ENCODE data around the gene LYPD6. TPM values are rescaled to one million over a fixed set of nuclear protein-coding genes. Genes with fewer than 3 reads are reported as not detected.

LYPD6 gene
- total and polyA plus RNA-seq, 2 donors from 2014 or later, result 1.1 to 2.2 TPM

DNA sequence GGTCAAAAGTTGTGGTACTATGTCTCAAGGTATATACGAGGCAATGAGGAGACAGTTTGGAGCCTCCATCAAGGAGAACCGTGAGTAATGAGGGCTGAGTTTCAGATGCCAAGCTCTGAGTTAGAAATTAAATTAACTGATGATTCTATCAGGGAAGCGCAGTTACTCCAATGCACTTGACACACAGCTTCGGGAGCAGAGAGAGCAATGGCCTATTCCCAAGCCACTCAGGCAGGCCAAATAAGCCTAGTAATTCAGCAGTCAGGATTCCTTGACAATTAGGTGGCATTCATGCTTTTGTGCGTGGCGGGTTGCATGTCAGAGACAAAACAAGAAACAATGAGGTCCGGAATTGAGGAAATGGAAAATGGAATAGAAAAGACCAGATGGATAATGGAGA, 134.0 kb downstream of the LYPD6 start:
- intact Hi-C loops (cut with DNase I), result no loop called here
- Histone ChIP-seq H3K4me1 (ENCODE audit: control insufficient read depth in 2 of 3, insufficient read depth in 2 of 3, low read depth in 1 of 3, low read length in 3 of 3) (no peaks in the 10 kb centered on the region), H3K27ac (ENCODE audit: low read depth in 2 of 2, low read length in 2 of 2) (no peak overlapping the region), H3K27me3 (ENCODE audit: control insufficient read depth, insufficient read depth, low read length) (no peaks in the 10 kb centered on the region), H3K9ac (ENCODE audit: low read length in 3 of 3) (no peak overlapping the region), H3K9me3 (ENCODE audit: control insufficient read depth in 2 of 3, insufficient read depth in 1 of 3, low read length in 3 of 3) (no peaks in the 10 kb centered on the region), H3K36me3 (ENCODE audit: control insufficient read depth in 2 of 3, insufficient read depth in 3 of 3, low read length in 3 of 3) (no peaks in the 10 kb centered on the region), H3K4me3 (ENCODE audit: low read length in 3 of 3) (no peak overlapping the region)
- FAIRE-seq (no peak), DNase-seq (no peak)
- TF ChIP-seq, protein P1, sequence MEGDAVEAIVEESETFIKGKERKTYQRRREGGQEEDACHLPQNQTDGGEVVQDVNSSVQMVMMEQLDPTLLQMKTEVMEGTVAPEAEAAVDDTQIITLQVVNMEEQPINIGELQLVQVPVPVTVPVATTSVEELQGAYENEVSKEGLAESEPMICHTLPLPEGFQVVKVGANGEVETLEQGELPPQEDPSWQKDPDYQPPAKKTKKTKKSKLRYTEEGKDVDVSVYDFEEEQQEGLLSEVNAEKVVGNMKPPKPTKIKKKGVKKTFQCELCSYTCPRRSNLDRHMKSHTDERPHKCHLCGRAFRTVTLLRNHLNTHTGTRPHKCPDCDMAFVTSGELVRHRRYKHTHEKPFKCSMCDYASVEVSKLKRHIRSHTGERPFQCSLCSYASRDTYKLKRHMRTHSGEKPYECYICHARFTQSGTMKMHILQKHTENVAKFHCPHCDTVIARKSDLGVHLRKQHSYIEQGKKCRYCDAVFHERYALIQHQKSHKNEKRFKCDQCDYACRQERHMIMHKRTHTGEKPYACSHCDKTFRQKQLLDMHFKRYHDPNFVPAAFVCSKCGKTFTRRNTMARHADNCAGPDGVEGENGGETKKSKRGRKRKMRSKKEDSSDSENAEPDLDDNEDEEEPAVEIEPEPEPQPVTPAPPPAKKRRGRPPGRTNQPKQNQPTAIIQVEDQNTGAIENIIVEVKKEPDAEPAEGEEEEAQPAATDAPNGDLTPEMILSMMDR (IDR thresholded peaks at IDR 0.05; ENCODE audit: borderline replicate concordance, extremely low read depth, insufficient read depth), result no peak

DNA sequence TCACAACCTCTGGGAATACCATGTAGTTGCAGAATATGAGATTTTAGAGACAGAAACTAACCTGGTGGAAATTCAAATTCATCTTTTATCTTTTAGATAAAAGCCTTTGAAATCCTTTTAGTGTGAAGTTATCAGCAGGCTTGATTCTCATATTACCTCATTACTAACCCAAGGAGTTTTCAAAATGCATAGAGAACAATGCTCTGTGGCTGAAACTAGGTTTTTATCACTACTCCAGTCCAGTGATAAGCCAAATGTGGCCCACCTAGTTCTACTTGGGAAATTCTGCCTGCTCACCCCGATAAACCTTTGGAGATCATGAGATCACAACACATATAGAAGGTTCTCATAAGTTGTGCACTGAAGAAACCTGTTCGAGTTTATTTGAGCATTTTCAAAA, 135.5 kb downstream of the LYPD6 start:
- no peak overlapping the region for H3K9ac ChIP-seq (ENCODE audit: low read length in 3 of 3)
- no peak for DNase-seq
- TF ChIP-seq, protein P1 (IDR thresholded peaks at IDR 0.05; ENCODE audit: borderline replicate concordance, extremely low read depth, insufficient read depth), result no peak
- H3K4me1 ChIP-seq (ENCODE audit: control insufficient read depth in 2 of 3, insufficient read depth in 2 of 3, low read depth in 1 of 3, low read length in 3 of 3), result no peaks in the 10 kb centered on the region
- no peaks in the 10 kb centered on the region for H3K9me3 ChIP-seq (ENCODE audit: control insufficient read depth in 2 of 3, insufficient read depth in 1 of 3, low read length in 3 of 3)
- no peak for FAIRE-seq
- intact Hi-C loops (cut with DNase I), result no loop called here
- H3K36me3 ChIP-seq (ENCODE audit: control insufficient read depth in 2 of 3, insufficient read depth in 3 of 3, low read length in 3 of 3), result peaks cover 0 to 3% (median 0%) of the 10 kb centered on the region in 3 donors
- no peaks in the 10 kb centered on the region for H3K27me3 ChIP-seq (ENCODE audit: control insufficient read depth, insufficient read depth, low read length)
- H3K27ac ChIP-seq (ENCODE audit: low read depth in 2 of 2, low read length in 2 of 2), result no peak overlapping the region
- H3K4me3 ChIP-seq (ENCODE audit: low read length in 3 of 3), result no peak overlapping the region

DNA sequence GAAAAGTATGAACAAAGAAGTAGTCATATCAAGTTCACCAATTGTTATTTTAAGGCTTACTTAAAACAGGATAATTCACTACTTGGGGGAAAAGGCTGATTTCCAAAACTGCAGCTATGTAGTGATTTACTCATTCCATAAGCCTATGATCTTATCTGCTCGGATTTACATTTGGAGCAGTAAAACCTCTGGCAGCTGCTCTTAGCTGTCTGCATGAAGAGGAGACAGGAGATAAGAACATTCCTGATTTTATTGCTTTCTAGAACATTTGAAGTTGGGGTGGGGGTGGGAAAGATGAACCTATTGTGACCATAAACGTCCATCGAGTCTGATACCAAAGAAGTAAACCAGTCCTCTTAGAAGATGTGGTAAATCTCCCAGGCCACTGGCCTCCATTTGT, 136.2 kb downstream of the LYPD6 start:
- H3K27ac ChIP-seq (ENCODE audit: low read depth in 2 of 2, low read length in 2 of 2), result no peak overlapping the region
- TF ChIP-seq, protein P1 (IDR thresholded peaks at IDR 0.05; ENCODE audit: borderline replicate concordance, extremely low read depth, insufficient read depth), result no peak
- no peaks in the 10 kb centered on the region for H3K27me3 ChIP-seq (ENCODE audit: control insufficient read depth, insufficient read depth, low read length)
- FAIRE-seq (no peak), DNase-seq (peak in 2 of 5 donors; percentile 44 to 64)
- no peaks in the 10 kb centered on the region for H3K4me1 ChIP-seq (ENCODE audit: control insufficient read depth in 2 of 3, insufficient read depth in 2 of 3, low read depth in 1 of 3, low read length in 3 of 3)
- peaks cover 0 to 3% (median 0%) of the 10 kb centered on the region in 3 donors for H3K36me3 ChIP-seq (ENCODE audit: control insufficient read depth in 2 of 3, insufficient read depth in 3 of 3, low read length in 3 of 3)
- intact Hi-C loops (cut with DNase I), result no loop called here
- no peaks in the 10 kb centered on the region for H3K9me3 ChIP-seq (ENCODE audit: control insufficient read depth in 2 of 3, insufficient read depth in 1 of 3, low read length in 3 of 3)
- H3K4me3 ChIP-seq (ENCODE audit: low read length in 3 of 3), result no peak overlapping the region
- no peak overlapping the region for H3K9ac ChIP-seq (ENCODE audit: low read length in 3 of 3)

DNA sequence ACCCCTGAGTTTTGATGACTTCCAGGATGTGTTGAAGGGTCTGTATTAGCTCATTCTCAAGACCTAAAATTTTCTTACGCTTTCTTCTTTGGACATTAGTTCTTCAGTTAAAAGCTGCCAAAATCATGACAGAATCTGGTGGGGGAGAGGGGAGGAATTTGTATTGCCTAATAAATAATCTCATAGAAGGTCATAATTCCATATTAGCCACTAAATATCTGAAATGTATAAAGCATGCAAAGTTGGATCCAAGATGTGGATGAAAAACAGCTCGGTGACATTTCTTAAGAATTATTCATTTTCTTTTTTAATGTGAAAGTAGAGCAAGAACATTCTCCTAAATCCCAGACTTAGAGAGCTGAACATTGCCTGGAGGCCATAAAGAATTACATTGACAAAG, 137.0 kb downstream of the LYPD6 start:
- DNase-seq (peak in 2 of 5 donors; percentile 51 to 78), FAIRE-seq (no peak)
- Histone ChIP-seq H3K9me3 (ENCODE audit: control insufficient read depth in 2 of 3, insufficient read depth in 1 of 3, low read length in 3 of 3) (no peaks in the 10 kb centered on the region), H3K4me3 (ENCODE audit: low read length in 3 of 3) (no peak overlapping the region), H3K9ac (ENCODE audit: low read length in 3 of 3) (no peak overlapping the region), H3K4me1 (ENCODE audit: control insufficient read depth in 2 of 3, insufficient read depth in 2 of 3, low read depth in 1 of 3, low read length in 3 of 3) (no peaks in the 10 kb centered on the region), H3K27ac (ENCODE audit: low read depth in 2 of 2, low read length in 2 of 2) (no peak overlapping the region), H3K36me3 (ENCODE audit: control insufficient read depth in 2 of 3, insufficient read depth in 3 of 3, low read length in 3 of 3) (peaks cover 0 to 3% (median 0%) of the 10 kb centered on the region in 3 donors), H3K27me3 (ENCODE audit: control insufficient read depth, insufficient read depth, low read length) (no peaks in the 10 kb centered on the region)
- intact Hi-C loops (cut with DNase I), result no loop called here
- TF ChIP-seq, protein P1 (IDR thresholded peaks at IDR 0.05; ENCODE audit: borderline replicate concordance, extremely low read depth, insufficient read depth), result no peak

All from kidney (tissue), 14 donors.